Sigmoid colon (tissue), 4 donors: ENCODE results near the gene NFE2L1.

Source experiments
- CTCF ChIP-seq, 4 experiments: fragments of 450-650 bp in 3 of 4; fragments of 200-600 bp in 1 of 4; IDR thresholded peaks; one replicate each; pipeline ENCODE4 v1.5.1; 2016 to 2019; ENCODE audit warnings: antibody characterized with exemption in 4 of 4, mild to moderate bottlenecking in 3 of 4, moderate library complexity in 2 of 4
- EP300 ChIP-seq, 4 donors: sonication (generic); formaldehyde crosslinking; IDR thresholded peaks; one replicate each; pipeline ENCODE4 v1.6.1; 2017; ENCODE audit warnings: antibody characterized with exemption in 4 of 4
- POLR2AphosphoS5 ChIP-seq, 4 donors: sonication (generic); formaldehyde crosslinking; IDR thresholded peaks; one replicate each; pipeline ENCODE4 v1.6.1; 2017; ENCODE audit warnings: antibody characterized with exemption in 4 of 4

- TF ChIP-seq EP300 (IDR thresholded peaks at IDR 0.05) (no peak), POLR2AphosphoS5 (IDR thresholded peaks at IDR 0.05) (no peak), CTCF (IDR thresholded peaks at IDR 0.05) (no peak)
These were observed 22.0 kb downstream of the NFE2L1 start for GRCh38 chr17:48070195-48070594.
